ENCODE results near the gene KIAA1217.

Gene KIAA1217

DNA sequence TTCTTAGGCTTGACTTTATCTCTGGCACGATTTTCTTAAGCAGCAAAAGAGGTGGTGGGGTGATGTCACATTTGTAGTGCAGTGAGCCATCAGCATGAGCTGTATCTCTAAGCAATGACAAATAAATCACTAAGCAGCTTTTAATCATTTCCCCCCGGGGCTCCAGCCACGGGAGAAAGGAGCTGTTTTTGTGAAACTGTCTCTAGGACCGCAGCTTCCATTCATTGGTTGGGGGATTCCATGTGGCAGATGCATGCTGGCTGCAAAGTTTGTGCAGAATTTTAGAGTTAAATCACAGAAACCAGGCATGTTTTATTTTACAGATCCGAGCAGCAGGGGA is 464 bp downstream of the KIAA1217 start:
- DNase-seq (ENCODE audit: low read depth in 1 of 2, low spot score in 1 of 2), result no peak

DNA sequence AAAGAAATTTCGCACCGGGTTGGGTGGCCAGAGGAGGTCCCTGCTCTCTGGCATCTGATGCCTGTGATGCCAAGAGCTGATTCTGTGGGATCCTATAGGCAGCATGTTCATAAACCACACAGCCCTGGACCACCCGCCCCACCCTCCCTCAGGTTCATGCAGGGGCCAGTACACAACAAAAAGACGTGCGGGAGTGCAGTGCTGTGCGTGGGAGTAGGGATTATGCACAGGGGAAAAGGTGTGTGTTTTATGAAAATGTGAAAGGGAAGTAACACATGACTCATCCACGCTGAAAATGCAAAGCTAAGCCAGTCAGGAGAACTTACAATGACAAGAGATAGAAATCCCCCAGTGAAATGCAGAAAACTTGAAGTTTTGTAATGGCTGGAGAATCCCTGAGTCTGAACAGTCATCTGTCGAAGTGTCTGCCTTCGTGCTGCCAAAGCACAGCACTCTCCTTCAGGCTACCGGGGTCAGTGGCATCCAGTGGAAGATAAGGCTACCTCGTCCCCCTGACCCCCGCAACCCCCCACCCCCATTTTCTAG is 1.1 kb downstream of the KIAA1217 start:
- DNase-seq (ENCODE audit: low read depth in 1 of 2, low spot score in 1 of 2), result no peak

DNA sequence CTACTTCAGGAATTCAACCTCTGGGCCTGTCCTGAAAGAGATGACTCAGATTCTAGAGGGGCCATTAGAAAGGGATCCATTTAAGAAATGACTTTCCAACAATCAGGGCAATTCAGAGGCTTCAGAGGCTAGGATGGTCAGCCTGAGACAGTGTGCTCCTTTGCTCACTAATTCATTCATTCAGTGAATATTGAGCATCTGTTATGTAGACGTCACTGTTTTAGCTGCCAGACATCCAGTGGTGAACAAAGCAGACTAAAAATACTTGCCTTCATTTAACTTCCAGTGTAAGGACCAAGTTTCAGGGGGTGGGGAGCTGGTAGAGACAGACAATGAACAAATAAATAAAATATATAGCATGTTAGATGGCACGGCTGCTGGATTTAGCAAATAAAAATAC is 1.6 kb downstream of the KIAA1217 start:
- no peak for DNase-seq (ENCODE audit: low read depth in 1 of 2, low spot score in 1 of 2)

DNA sequence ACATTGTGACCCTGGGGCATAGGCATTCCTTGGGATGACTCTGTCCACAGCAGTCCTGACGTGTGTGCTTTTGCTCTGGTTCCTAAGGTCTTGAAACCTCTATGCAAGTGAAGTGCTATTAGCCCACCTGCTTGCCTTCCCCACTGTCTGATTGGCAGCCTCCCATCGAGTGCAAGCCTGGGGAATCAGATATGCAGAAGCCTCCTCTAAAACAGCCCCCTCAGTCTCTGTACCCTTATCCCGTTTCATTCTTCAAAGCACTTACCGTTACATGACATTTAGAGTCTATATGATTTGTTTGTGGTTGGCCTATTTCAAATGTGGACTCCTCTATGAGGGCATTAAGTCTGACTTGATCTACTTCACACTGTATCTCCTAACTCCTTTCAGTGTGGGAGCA is 4.3 kb downstream of the KIAA1217 start:
- no peak for DNase-seq (ENCODE audit: low read depth in 1 of 2, low spot score in 1 of 2)

DNA sequence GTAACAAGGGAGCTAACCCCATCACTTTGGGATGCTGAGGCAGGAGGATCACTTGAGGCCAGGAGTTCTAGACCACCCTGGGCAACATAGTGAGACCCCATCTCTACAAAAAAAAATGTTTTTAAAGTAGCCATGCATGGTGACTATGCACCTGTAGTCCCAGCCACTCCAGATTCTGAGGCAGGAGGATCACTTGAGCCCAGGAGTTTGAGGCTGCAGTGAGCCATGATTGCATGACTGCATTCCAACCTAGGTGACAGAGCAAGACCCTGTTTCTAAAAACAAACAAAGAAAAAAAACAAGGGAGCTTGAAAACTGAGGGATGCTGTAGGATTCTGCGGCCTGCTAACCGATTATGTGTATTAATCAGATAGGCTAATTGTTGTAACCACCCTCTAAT is 4.9 kb downstream of the KIAA1217 start:
- no peak for DNase-seq (ENCODE audit: low read depth in 1 of 2, low spot score in 1 of 2)

DNA sequence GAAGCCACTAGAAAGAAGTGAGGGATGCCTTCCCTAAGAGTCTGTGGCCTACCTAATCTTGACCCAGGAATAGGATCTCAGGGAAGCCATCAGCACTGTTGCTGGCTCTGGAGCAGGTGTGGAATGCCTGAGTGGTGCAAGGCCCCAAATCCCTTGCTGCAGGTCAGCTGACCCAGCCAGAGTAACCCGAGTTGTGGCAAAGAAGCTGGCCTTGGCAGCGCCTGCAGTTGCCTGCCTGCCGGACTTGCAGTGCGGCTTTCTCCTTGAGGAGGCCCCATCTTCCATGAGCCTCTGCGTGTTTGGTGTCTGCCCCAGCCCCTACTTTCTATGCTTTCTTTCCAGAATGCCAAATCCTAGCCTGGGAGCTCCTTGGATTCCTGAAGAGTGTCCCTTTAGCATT is 5.8 kb downstream of the KIAA1217 start:
- no peak for DNase-seq (ENCODE audit: low read depth in 1 of 2, low spot score in 1 of 2)

DNA sequence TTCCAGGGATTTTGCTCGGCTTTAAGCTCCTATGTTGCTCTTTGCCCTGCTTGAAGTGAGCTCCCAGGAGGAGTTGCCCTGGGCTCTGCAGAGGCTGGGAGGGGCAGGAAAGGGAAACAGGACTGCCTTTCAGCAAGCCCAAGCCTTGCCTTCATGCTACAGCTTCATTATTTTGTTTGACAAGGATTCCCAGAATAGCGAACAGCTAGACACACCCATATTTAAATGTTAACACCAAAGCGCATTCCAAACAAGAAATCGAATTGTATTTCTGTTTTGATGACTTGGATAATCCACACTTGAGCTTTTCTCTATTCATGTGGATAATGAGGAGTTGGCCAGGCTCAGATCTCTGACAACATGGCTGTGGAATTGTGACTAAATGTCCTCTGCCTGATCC is 6.3 kb downstream of the KIAA1217 start:
- no peak for DNase-seq (ENCODE audit: low read depth in 1 of 2, low spot score in 1 of 2)

DNA sequence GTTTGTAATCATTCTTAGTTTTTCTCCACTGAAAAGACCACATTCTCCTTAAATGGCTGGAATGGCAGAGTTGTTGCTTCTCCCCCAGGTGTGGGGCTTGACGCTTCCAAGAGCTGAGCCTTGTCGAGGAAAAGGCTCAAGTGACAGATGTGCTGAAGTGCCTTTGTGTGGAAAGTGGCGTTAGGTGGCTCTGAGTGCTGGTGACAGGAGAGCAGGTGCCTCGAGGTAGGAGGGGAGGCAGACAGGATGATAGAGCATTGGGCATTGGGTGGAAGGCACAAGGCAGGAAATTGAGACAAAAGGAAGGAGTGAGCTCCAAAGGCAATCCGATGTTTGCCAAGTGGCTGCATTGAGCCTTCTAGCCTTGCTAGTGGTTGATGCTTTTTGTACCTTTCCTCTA is 6.7 kb downstream of the KIAA1217 start:
- DNase-seq (ENCODE audit: low read depth in 1 of 2, low spot score in 1 of 2), result no peak

DNA sequence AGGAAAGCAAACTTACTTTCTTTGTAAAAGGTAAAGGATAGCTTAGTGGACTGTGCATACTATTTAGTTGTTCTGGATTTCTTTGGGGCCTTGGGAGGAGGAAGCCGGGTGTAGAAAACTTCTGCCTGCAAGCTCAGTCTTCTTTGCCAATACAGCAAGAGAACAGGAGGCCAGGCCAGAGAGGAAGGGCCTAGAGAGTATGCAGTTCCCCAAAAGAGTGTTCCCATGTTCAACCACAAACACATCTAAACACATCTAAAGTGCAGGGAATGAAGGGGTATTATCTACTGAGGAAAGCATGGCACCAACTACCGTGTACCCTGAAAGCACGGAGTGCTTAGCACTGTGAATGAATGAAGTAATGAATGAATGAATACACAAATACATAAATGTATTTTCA is 11.0 kb downstream of the KIAA1217 start:
- DNase-seq (ENCODE audit: low read depth in 1 of 2, low spot score in 1 of 2), result no peak

DNA sequence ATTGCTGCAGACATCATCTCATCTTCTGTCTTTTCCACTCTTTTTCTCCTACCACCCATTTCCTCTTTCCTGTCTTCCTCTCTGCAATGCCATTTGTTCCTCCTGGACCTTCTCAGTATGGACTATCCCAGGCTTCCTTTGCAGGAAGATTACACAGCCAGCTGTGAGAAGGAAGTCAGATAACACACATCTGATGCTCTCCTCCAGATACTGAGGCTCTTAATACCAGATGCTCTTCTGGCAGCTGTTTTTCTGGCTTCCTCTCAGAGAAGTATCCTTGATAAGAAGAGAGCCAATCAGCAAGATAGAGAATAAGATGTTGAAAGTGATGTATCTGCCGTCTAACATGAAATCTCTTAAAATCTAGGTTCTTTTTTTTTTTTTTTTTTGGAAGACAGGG is 14.4 kb downstream of the KIAA1217 start:
- no peak for DNase-seq (ENCODE audit: low read depth in 1 of 2, low spot score in 1 of 2)

DNA sequence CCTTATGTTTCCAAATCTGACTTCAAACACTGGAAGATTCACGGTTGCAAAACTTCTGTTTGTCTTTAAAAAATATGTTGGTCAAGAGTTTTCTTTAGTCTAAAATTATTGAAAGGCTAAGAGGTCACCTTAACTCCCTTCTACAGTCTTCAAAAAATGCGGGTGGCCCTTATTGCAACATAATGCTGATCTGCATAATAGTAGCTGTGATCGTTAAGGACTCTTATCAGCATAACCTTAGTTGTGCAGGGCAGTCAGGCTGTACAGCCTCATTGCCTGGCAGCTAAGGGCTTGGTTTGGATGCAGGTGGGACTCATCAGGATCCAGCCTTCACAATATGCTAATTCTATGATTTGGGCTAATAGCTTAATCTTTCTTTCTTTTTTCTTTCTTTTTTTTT is 15.0 kb downstream of the KIAA1217 start:
- no peak for DNase-seq (ENCODE audit: low read depth in 1 of 2, low spot score in 1 of 2)

DNA sequence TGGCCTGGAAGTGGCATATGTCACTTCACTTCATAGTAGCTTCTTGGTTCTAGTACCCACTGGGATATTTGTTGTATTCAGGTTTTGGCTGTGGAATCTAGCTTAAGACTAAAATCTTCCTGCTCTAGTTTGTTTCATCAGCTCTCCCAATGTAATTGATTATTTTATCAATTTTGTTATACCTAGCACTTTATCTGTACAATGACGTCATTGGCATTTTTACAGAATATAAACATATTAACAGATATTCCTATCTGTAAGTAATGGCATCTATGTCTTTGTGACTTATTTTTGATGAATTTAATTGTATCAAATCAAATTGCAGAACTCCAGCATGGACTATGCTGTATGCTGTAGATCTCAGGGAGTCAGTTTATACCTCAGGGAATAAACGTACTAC is 19.7 kb downstream of the KIAA1217 start:
- DNase-seq (ENCODE audit: low read depth in 1 of 2, low spot score in 1 of 2), result no peak

DNA sequence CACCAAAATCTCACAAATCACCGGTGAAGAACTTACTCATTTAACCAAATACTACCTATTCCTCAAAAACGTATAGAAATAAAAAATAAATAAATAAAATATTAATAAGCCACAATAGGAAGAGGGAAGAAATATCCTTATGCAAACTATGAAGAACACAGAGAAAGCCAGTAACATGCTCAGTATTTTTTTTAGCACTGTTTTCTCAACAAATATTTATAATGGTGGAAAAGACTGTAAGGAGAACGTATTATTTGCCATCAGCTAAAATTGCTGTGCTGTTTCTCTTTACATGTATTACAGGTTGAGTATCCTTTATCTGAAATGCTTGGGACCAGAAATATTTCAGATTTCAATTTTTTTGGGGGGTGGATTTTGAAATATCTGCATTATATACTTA is 21.0 kb downstream of the KIAA1217 start:
- no peak for DNase-seq (ENCODE audit: low read depth in 1 of 2, low spot score in 1 of 2)

DNA sequence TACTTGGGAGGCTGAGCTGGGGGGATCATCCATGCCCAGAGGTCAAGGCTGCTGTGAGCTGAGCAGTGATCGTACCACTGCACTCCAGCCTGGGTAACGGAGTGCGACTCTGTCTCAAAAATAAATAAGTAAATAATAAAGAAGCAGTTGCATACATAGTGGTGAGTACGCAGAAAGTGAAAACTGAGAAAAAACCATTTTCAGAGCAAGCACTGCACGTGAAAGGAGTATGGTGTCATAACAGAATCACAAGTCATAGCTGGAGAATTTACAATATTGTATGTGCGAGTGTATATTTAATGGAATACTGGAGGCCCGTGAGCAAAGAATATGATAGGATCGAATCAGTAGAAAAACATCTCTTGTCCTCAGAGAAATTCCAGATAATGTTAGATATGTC is 22.3 kb downstream of the KIAA1217 start:
- DNase-seq (ENCODE audit: low read depth in 1 of 2, low spot score in 1 of 2), result no peak

DNA sequence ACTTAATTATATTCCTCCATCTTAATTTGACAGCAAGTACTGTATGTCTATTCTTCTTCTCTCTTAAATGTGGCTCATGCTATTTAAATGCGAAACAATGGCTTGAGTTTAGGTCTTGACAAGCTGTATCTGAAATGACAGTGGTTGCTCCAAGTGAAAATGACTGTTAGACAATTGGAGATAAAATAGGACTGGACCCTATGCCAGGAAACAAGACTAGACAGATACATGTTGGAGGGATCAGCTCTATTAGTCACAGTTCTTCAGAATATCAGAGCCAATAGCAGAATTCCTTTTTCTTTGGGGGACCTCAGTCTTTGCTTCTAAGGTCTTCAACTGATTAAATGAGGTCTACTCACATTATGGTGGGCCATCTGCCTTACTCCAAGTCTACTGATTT is 25.8 kb downstream of the KIAA1217 start:
- DNase-seq (ENCODE audit: low read depth in 1 of 2, low spot score in 1 of 2), result no peak

DNA sequence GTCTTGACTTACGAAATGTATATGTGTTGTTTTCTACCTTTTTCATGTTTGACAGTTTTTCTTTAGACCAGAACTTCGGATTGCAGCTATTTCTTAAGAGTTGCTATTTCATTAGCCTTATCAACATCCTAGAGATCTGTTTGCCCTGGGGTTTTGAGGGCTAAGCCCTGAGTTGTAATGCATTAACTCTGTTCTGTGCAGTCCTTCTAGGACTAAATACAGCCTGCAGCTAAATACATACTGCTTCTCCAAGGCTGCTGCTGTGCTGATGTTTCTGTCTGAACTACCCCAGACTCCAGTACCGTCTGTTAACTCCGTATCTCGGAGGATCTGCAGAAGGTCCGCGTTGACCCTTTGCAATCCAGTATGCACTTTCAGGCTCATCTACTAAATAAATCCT is 26.5 kb downstream of the KIAA1217 start:
- DNase-seq (ENCODE audit: low read depth in 1 of 2, low spot score in 1 of 2), result no peak

DNA sequence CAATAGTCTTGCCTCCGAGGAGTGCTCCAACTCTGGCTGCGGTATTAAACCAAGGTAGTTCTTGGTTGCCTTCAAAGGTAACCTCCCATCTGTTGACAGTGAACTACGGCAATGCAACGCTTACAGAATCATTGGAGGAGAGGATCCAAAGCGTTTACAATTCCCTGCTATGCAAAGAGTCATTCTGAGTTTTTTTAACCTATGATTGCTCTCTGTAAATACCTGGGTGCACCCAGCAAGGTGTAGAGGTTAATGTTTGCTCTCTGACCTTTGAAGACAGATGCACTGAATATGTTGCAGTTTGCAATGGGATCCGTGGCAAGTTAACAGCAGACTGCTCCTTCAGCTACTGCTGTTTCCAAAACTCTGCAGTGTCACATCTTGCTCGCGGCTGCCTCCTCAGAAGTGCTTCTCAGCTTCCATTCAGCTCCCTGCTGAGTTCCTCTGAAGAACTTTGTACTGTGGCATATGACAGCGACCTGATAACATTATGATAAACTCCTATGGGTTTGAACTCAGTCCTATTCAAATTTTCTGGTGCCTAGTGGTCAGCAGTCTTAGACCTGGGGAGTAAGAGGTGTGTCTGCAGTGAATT is 29.0 kb downstream of the KIAA1217 start:
- no peak for DNase-seq (ENCODE audit: low read depth in 1 of 2, low spot score in 1 of 2)

DNA sequence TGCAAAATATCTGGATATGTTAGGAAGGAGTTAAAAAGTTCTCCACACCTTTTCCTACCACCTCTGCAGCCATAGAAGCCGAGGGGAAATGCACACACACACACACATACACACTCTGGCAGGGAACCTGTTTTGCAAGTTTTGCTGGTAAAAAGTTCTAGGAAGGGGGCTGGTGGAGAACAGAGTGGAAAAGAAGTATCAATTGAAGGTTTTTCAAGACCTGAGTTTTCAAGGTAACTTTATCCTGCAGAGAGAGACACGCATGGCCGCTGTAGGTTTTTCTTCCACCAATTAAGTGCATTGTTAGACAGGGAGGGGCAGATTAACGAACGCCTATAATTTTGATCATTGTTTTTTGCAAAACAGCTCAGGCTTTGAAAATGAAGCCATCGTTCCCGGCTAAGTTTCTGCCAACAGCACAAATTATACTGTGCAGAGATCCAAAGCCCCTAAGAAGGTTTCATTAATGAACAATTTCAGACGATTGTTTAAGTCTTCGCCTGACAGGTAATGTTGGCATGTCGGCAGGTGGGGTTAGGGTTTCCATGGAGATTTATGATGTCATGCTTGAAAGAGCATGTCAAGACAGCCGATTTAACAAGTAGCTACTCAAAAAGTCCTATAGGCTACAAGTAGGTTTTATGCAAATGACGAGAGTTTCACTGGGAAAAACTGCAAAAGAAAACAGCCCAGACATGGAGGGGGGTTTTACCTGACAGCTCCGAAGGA is 29.7 kb downstream of the KIAA1217 start:
- no peak for DNase-seq (ENCODE audit: low read depth in 1 of 2, low spot score in 1 of 2)

DNA sequence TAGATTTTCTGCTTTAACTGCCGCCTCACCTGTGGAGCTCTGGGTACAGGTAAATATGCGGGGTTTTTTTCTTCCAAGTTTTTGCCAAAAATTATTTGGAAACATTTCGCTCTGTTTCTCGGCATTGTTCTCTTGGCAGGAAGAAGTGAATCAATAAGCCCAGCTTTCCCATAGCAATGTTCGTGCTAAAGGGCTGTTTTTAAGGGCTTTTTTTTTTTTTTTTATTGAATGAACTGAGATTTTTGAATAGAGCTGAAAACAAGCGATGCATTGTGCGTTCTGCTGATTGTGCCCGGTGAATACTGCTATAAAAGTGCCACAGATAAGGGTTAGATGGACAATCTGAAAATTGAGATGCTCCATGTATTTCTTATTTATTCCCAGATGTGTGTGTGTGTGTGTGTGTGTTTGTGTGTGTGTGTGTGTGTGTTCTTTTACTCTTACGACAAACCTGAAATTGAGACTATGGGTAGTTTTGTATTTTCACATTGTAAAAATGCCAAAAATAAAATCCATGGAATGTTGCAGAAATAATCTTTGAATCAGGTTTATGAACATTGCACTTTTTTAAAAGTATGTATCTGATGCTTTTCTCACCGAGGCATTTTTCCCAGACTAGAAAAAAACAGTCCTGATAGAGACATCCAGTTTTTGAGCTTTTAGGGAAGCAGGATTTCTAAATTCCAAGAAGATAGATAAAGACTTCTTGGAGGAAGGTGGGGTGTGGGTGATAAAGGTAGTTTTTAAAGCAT is 30.5 kb downstream of the KIAA1217 start:
- no peak for DNase-seq (ENCODE audit: low read depth in 1 of 2, low spot score in 1 of 2)

DNA sequence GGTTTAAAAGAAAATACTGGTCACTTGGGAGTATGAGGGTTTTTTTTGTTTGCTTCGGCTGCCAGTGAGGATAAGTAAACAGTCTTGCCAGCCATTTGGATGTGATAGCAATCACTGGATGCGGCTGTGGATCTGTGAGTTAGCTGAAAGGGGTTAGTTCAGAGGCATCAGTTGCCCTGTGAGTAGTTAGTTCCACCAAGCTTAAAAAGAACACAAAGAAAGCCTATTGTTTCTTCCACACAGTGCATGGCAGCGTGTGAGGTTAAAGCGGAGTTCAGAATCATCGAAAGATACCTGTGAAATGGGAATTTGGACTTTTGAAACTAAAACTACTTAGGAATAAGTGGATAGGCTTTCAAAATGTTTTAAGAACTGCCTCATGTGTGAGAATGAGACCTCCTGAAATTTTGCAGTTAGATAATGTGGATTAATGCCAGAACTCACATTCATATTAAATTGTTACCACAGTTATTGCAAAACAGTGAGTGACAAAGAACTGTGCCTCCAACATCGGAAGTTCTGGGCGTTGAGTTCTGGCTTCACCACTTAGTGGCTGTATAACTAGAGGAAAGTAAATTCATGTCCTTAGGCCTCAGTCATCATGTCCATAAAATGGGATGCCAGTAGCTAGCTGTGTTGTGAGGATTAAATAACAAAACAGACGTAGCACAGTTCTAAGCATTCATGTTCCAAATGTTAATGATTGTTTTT is 31.3 kb downstream of the KIAA1217 start:
- no peak for DNase-seq (ENCODE audit: low read depth in 1 of 2, low spot score in 1 of 2)

DNA sequence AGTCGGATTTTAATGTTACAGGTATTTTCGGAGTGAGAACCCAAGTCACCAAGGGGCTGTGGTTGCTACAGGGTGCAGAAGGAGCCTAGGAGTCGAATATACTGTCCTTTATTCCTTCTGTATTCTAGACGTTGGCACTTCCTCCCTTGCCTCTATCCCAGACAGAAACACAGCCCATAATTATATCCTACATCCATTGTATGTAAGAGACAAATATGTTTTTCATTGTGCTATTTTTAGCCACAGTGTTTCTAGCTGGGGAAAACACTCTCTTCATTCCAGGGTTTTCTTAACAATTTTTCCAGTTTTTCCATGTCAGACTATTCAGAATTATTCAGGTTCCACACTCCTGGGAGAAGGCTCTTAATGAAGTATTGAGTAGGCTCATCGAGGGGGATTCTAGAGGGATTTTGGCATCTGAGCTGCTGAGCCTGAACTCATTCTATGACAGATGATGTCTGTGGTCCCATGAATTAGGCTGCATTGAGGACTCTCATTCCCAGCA is 32.6 kb downstream of the KIAA1217 start:
- DNase-seq (ENCODE audit: low read depth in 1 of 2, low spot score in 1 of 2), result no peak

DNA sequence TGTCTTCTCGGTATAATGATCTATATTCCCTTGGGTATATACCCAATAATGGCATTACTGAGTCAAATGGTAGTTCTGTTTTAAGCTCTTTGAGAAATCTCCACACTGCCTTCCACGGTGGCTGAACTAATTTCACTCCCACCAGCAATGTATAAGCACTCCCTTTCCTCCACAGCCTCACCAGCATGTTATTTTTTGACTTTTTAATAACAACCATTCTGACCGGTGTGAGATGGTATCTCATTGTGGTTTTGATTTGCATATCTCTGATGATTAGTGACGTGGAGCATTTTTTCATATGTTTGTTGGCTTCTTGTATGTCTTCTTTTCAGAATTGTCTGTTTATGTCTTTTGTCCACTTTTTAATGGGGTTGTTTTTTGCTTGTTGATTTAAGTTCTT is 33.6 kb downstream of the KIAA1217 start:
- DNase-seq (ENCODE audit: low read depth in 1 of 2, low spot score in 1 of 2), result no peak
